ENCODE data around the gene FCHSD2.
"Not testable (repeated sequence)": the region's sequence is repeated elsewhere in the genome, so short reads cannot be mapped to it uniquely, and the experiment has no call there.

The FCHSD2 gene

GRCh38 chr11:72836111-72836510, 306.0 kb downstream of the FCHSD2 start:
- no peak for DNase-seq (ENCODE audit: low read depth in 2 of 2)

- DNase-seq (ENCODE audit: low read depth in 2 of 2) = no peak
Observed at GRCh38 chr11:72834905-72835304, 307.2 kb downstream of the FCHSD2 start.

- no peak for DNase-seq (ENCODE audit: low read depth in 2 of 2)
Observed at GRCh38 chr11:72833811-72834493, 308.2 kb downstream of the FCHSD2 start.

GRCh38 chr11:72833083-72833733, 308.9 kb downstream of the FCHSD2 start:
- DNase-seq (ENCODE audit: low read depth in 2 of 2) = no peak

- no peak for DNase-seq (ENCODE audit: low read depth in 2 of 2)
Observed at GRCh38 chr11:72832301-72833082, 309.6 kb downstream of the FCHSD2 start.

GRCh38 chr11:72831521-72832300, 310.4 kb downstream of the FCHSD2 start:
- DNase-seq (ENCODE audit: low read depth in 2 of 2) = peak in 1 of 2 experiments; percentile 48

- no peak for DNase-seq (ENCODE audit: low read depth in 2 of 2)
Observed at GRCh38 chr11:72829884-72830533, 312.1 kb downstream of the FCHSD2 start.

- no peak for DNase-seq (ENCODE audit: low read depth in 2 of 2)
Observed at GRCh38 chr11:72829178-72829577, 312.9 kb downstream of the FCHSD2 start.

GRCh38 chr11:72828692-72829101, 313.4 kb downstream of the FCHSD2 start:
- no peak for DNase-seq (ENCODE audit: low read depth in 2 of 2)

GRCh38 chr11:72828081-72828567, 314.0 kb downstream of the FCHSD2 start:
- DNase-seq (ENCODE audit: low read depth in 2 of 2) = no peak

- not testable (repeated sequence) for DNase-seq (ENCODE audit: low read depth in 2 of 2)
Observed at GRCh38 chr11:72827656-72828055, 314.5 kb downstream of the FCHSD2 start.

- DNase-seq (ENCODE audit: low read depth in 2 of 2) = no peak
Observed at GRCh38 chr11:72826942-72827480, 315.1 kb downstream of the FCHSD2 start.

- no peak for DNase-seq (ENCODE audit: low read depth in 2 of 2)
Observed at GRCh38 chr11:72826191-72826941, 315.8 kb downstream of the FCHSD2 start.

GRCh38 chr11:72825661-72826060, 316.5 kb downstream of the FCHSD2 start:
- no peak for DNase-seq (ENCODE audit: low read depth in 2 of 2)

GRCh38 chr11:72824811-72825505, 317.2 kb downstream of the FCHSD2 start:
- no peak for DNase-seq (ENCODE audit: low read depth in 2 of 2)

- DNase-seq (ENCODE audit: low read depth in 2 of 2) = no peak
Observed at GRCh38 chr11:72824020-72824419, 318.1 kb downstream of the FCHSD2 start.

GRCh38 chr11:72823105-72823804, 318.9 kb downstream of the FCHSD2 start:
- DNase-seq (ENCODE audit: low read depth in 2 of 2) = no peak

- DNase-seq (ENCODE audit: low read depth in 2 of 2) = peak; percentile 54 to 65
Observed at GRCh38 chr11:72821920-72822799, 320.0 kb downstream of the FCHSD2 start.
